ENCODE results near the gene SYDE2.
A peak's percentile ranks its signal among the peaks of the same experiment; 100 is the strongest.

Gene SYDE2

DNA sequence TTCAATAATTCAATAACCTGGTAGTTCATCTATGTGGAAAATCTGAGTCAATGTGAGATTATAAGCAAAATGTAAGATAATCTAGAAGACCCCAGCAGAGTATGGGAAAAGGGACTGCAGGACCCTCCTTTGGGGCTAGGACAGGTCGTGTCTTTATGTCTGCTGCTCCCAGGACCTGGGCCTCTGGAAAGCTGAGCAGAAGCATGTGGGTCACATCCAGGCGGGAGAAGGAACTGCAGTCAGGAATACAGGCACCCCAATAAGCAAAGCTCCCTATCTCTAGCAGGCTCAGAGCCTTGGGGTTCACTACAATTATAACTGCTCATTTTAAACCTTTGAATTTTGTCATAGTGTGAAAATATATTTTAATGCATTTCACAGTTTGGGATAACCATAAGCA lies 78.6 kb downstream of the SYDE2 start:
- DNase-seq (ENCODE audit: low read depth in 3 of 3): no peak

DNA sequence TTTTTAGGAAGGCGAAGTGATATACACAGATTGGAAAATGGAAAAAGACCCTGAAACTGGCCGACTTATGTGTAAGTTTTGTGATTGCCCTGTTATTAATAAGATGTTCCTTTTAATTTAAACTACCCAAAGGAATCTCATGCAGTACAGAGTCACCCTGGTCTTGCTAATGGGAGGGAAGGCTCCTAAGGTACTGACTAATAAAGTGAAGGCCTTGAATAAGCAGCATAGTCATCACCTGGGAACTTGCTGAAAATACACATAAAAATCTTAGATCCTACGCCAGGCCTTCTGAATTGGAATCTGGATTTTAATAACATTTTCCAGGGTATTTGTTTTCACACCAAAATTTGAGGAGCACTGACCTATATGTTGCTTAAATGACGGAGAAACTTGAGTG lies 79.1 kb downstream of the SYDE2 start:
- no peak for DNase-seq (ENCODE audit: low read depth in 3 of 3)

- no peak for DNase-seq (ENCODE audit: low read depth in 3 of 3)
Observed at GRCh38 chr1:85118751-85119150, 82.1 kb downstream of the SYDE2 start.

DNA sequence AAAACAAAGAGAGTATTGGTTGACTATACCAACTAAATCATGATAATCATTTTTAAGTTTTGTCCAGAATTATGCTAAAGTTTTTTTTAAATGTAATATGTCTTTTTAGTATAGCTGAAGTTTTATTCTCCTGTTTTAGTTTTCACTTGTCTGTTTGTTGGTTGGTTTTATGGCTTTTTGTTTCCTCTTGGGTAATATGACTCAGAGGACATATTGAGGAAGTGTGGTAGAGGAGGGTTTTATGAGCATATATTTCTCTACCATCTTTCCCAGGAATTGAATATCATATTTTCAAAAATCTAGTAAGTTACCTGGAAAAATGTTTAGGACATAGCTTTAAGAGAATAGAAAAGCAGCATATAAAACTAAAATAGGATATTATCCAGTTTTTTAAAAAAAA lies 84.0 kb downstream of the SYDE2 start:
- DNase-seq (ENCODE audit: low read depth in 3 of 3): no peak

- DNase-seq (ENCODE audit: low read depth in 3 of 3): no peak
Observed at GRCh38 chr1:85115933-85116332, 84.9 kb downstream of the SYDE2 start.

GRCh38 chr1:85111695-85112094 lies 89.1 kb downstream of the SYDE2 start:
- no peak for DNase-seq (ENCODE audit: low read depth in 3 of 3)

DNA sequence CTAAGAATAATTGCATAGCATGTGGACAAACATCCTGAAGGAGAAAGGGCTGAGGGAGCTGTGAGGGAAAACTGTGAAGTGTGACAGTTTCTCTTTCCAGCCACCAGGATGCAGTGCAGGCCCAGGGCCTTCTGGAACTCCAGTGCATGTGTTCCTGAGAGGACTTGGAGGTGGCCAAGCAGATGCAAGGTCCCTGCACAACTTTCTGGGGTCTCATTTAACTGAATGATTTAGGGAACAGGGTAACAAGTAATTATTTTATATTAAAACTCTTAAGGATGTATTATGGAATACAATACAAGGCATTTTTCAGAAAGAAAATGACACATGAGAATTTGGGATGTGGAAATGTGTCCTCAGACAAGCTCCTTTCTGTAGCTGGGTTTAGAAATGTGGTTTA lies 91.3 kb downstream of the SYDE2 start:
- DNase-seq (ENCODE audit: low read depth in 3 of 3): peak in 1 of 3 donors; percentile 10

Data from stimulated activated CD4-positive, alpha-beta T cell treated with anti-CD3 and anti-CD28 coated beads, TNF-alpha, amount 100 ng/mL, for 48 hours (primary cell).